AG09319 (cell line): ENCODE results near the gene CNGA3.

Experiments
- DNase-seq: peaks from one replicate; pipeline ENCODE4 v3.0.0-alpha.2; 2010; ENCODE audit warnings: low read depth; ENCODE audit errors: extremely low read depth
- CTCF ChIP-seq: IDR thresholded peaks from 2 replicates; pipeline ENCODE4 v1.5.1; 2011; ENCODE audit warnings: low read depth, mild to moderate bottlenecking, inconsistent platforms, low read length, moderate library complexity

CNGA3 gene

GRCh38 chr2:98372121-98372520 lies 25.9 kb downstream of the CNGA3 start:
- no peak for TF ChIP-seq CTCF
- no peak for DNase-seq

DNA sequence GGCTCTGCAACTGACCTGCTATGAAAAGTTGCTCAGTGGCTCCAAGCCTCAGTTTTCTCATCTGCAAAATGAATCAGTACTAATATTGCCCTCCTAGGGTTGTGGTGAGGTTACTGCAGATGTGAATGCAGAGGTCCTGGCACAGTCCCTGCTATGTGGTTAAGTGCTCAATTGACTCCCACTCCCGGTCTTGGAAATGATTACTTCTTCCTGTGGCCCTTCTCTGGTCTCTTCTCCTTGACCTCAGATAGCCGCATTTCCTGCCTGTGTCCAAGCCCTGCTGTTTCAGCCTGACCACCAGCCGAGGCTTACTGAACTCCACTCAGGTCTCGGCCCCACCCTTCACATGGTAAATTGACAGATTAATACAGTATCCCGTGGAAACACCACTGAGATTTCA lies 26.3 kb downstream of the CNGA3 start:
- no peak for TF ChIP-seq CTCF
- no peak for DNase-seq

- no peak for TF ChIP-seq CTCF
- DNase-seq, result no peak
Measured at GRCh38 chr2:98374286-98374685, 28.0 kb downstream of the CNGA3 start.

GRCh38 chr2:98374958-98375570 lies 28.8 kb downstream of the CNGA3 start:
- DNase-seq, result no peak
- TF ChIP-seq CTCF, result no peak

DNA sequence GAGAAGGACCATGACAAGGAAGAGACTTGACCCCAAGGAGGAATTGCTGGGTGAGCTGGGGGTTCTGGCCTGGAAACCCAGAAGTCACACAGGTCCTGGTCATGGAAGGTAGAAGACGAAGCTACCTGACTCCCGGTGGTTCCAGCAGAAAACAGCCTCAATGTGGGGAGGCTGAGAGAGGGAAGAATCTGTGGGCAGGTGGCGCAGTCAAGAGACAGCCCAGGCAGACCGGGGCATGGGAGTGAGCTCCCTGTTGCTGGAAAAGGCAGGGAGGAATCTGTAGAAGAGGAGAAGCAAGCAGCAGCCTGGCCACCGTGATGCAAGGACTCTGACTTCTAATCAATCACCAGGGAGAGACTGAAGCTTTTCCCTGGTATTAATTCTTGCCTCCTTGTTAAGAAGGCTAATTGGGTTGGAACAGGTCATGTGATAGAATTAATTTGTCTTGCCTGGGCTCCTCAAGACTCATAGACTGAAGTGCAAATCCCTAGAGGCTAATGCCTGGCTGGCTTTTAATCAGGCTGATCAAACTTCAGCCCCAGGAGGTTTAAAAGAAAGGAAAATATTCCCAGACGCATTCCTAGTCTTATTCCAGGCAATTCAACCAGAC lies 30.1 kb downstream of the CNGA3 start:
- DNase-seq, result no peak
- no peak for TF ChIP-seq CTCF

DNA sequence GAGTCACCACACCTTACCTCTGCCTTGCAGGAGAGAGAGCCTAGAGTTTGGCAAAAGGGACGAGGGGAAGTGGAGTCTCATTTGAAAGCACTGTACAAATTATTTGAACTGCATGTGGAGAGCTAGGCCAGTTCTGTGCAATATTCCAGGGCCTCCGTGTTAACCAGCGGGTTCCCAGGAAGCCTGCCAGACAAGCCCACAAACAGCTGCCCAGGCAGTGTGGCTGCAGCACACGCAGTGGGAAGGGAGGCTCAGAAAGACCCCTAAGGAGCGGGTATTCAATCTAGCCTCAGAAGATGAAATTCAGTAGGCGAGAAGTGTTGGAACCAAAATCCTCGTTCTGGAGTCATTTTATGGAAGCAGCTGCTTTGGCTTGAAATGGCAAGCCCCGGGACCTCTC lies 30.7 kb downstream of the CNGA3 start:
- TF ChIP-seq CTCF, result no peak
- no peak for DNase-seq

- TF ChIP-seq CTCF, result no peak
- no peak for DNase-seq
Measured at GRCh38 chr2:98377544-98377943, 31.3 kb downstream of the CNGA3 start.
